ENCODE measurements around the gene TGFBR2. TPM values are rescaled to one million over a fixed set of nuclear protein-coding genes. Genes with fewer than 3 reads are reported as not detected.

TGFBR2 gene
- polyA plus RNA-seq, 3 donors = 46.6 to 60.3 (median 57.0) TPM

DNA sequence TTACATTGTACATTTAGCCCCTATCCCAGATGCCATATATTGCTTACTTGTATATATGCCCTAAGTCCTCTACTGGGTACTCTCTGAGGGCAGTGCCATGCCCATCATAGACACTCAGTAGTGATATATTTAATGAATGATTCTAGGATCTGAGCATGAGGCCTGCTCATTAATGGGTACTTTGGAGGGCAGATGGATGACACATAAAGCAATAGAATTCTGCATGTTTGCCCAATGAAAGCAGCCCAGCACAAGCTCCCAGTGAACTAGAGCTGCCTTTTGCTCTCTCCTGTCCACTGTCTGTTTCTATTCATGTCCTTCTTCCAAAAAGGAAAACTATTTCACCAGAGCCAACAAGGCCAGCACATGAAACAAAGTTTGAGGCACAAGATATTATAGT lies 63.9 kb downstream of the TGFBR2 start:
- peaks cover 75 to 85% of the 10 kb centered on the region in 2 donors for H3K36me3 Mint-ChIP-seq
- peaks cover 62 to 83% of the 10 kb centered on the region in 2 donors for H3K36me3 ChIP-seq (replicated peaks in 1 of 2; ENCODE audit: control insufficient read depth in 1 of 2, insufficient read depth in 2 of 2, low read length in 2 of 2)

DNA sequence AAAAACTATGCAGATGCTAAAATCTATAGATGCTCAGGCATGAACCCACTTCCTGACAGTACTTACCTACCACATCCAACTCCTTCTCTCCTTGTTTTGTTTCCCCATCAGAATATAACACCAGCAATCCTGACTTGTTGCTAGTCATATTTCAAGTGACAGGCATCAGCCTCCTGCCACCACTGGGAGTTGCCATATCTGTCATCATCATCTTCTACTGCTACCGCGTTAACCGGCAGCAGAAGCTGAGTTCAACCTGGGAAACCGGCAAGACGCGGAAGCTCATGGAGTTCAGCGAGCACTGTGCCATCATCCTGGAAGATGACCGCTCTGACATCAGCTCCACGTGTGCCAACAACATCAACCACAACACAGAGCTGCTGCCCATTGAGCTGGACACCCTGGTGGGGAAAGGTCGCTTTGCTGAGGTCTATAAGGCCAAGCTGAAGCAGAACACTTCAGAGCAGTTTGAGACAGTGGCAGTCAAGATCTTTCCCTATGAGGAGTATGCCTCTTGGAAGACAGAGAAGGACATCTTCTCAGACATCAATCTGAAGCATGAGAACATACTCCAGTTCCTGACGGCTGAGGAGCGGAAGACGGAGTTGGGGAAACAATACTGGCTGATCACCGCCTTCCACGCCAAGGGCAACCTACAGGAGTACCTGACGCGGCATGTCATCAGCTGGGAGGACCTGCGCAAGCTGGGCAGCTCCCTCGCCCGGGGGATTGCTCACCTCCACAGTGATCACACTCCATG lies 65.3 kb downstream of the TGFBR2 start:
- intact Hi-C loops (cut with micrococcal nuclease) = no loop called here
- no peaks in the 10 kb centered on the region for H3K27me3 ChIP-seq (ENCODE audit: control insufficient read depth in 2 of 2, insufficient read depth in 2 of 2, low read length in 2 of 2)
- DNase-seq = no peak
- Mint-ChIP-seq H3K9me3 (no peaks in the 10 kb centered on the region), H3K4me3 (no peak overlapping the region), H3K27me3 (ENCODE audit: low read depth in 3 of 3) (no peaks in the 10 kb centered on the region), H3K36me3 (peaks cover 88 to 93% of the 10 kb centered on the region in 2 donors), H3K27ac (peak overlapping the region in 3 of 7 donors; percentile 8 to 41 (median 39)), H3K4me1 (peaks cover 30% of the 10 kb centered on the region)
- H3K36me3 ChIP-seq (replicated peaks in 1 of 2; ENCODE audit: control insufficient read depth in 1 of 2, insufficient read depth in 2 of 2, low read length in 2 of 2) = peaks cover 76 to 93% of the 10 kb centered on the region in 2 donors
- WGBS (ENCODE audit: insufficient coverage) = 97% methylated on average over 19 of the region's 20 CpGs
- TF ChIP-seq, protein P1, sequence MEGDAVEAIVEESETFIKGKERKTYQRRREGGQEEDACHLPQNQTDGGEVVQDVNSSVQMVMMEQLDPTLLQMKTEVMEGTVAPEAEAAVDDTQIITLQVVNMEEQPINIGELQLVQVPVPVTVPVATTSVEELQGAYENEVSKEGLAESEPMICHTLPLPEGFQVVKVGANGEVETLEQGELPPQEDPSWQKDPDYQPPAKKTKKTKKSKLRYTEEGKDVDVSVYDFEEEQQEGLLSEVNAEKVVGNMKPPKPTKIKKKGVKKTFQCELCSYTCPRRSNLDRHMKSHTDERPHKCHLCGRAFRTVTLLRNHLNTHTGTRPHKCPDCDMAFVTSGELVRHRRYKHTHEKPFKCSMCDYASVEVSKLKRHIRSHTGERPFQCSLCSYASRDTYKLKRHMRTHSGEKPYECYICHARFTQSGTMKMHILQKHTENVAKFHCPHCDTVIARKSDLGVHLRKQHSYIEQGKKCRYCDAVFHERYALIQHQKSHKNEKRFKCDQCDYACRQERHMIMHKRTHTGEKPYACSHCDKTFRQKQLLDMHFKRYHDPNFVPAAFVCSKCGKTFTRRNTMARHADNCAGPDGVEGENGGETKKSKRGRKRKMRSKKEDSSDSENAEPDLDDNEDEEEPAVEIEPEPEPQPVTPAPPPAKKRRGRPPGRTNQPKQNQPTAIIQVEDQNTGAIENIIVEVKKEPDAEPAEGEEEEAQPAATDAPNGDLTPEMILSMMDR (IDR thresholded peaks at IDR 0.05) = no peak
- H3K4me3 ChIP-seq (replicated peaks in 1 of 3; ENCODE audit: low read depth in 2 of 3, low read length in 3 of 3) = no peak overlapping the region
- H3K9ac ChIP-seq (ENCODE audit: insufficient read depth, low read length, poor library complexity, severe bottlenecking) = no peak overlapping the region
- H3K79me2 ChIP-seq (ENCODE audit: insufficient read depth, low read length) = peaks cover 73% of the 10 kb centered on the region
- H3K4me1 ChIP-seq (ENCODE audit: control insufficient read depth in 1 of 2, insufficient read depth in 2 of 2, low read length in 2 of 2) = peaks cover 21 to 25% of the 10 kb centered on the region in 2 donors
- H3K4me2 ChIP-seq (replicated peaks; ENCODE audit: extremely low read depth, low read length, poor library complexity, severe bottlenecking) = no peak overlapping the region
- no peak overlapping the region for H2AFZ ChIP-seq (ENCODE audit: insufficient read depth, low read depth, low read length, poor library complexity, severe bottlenecking)
- H3K9me3 ChIP-seq (replicated peaks in 1 of 2; ENCODE audit: control insufficient read depth in 1 of 2, insufficient read depth in 1 of 2, low read length in 2 of 2) = no peaks in the 10 kb centered on the region
- H4K20me1 ChIP-seq (ENCODE audit: insufficient read depth, low read length) = peaks cover 100% of the 10 kb centered on the region
- peak overlapping the region in 1 of 2 donors; percentile 61 for H3K27ac ChIP-seq (ENCODE audit: low read depth in 1 of 2, low read length in 2 of 2)

More for the DNA sequence above, 63.9 kb downstream of the TGFBR2 start:
- Mint-ChIP-seq H3K27ac (peak overlapping the region in 1 of 7 donors; percentile 38), H3K4me1 (peaks cover 32% of the 10 kb centered on the region), H3K4me3 (no peak overlapping the region), H3K27me3 (ENCODE audit: low read depth in 3 of 3) (no peaks in the 10 kb centered on the region), H3K9me3 (no peaks in the 10 kb centered on the region)
- Histone ChIP-seq H3K9me3 (replicated peaks in 1 of 2; ENCODE audit: control insufficient read depth in 1 of 2, insufficient read depth in 1 of 2, low read length in 2 of 2) (no peaks in the 10 kb centered on the region), H3K79me2 (ENCODE audit: insufficient read depth, low read length) (peaks cover 71% of the 10 kb centered on the region), H3K27ac (ENCODE audit: low read depth in 1 of 2, low read length in 2 of 2) (no peak overlapping the region), H3K4me3 (replicated peaks in 1 of 3; ENCODE audit: low read depth in 2 of 3, low read length in 3 of 3) (no peak overlapping the region), H4K20me1 (ENCODE audit: insufficient read depth, low read length) (peaks cover 100% of the 10 kb centered on the region), H3K9ac (ENCODE audit: insufficient read depth, low read length, poor library complexity, severe bottlenecking) (no peak overlapping the region), H3K27me3 (ENCODE audit: control insufficient read depth in 2 of 2, insufficient read depth in 2 of 2, low read length in 2 of 2) (no peaks in the 10 kb centered on the region), H3K4me1 (ENCODE audit: control insufficient read depth in 1 of 2, insufficient read depth in 2 of 2, low read length in 2 of 2) (peaks cover 24 to 29% of the 10 kb centered on the region in 2 donors), H3K4me2 (replicated peaks; ENCODE audit: extremely low read depth, low read length, poor library complexity, severe bottlenecking) (no peak overlapping the region), H2AFZ (ENCODE audit: insufficient read depth, low read depth, low read length, poor library complexity, severe bottlenecking) (no peak overlapping the region)
- DNase-seq = no peak
- intact Hi-C loops (cut with micrococcal nuclease) = no loop called here
- TF ChIP-seq, protein P1 (IDR thresholded peaks at IDR 0.05) = no peak

All from CD14-positive monocyte (primary cell).